Naive thymus-derived CD4-positive, alpha-beta T cell (primary cell): ENCODE results near the gene KDM4C. TPM values are rescaled to one million over a fixed set of nuclear protein-coding genes. Genes with fewer than 3 reads are reported as not detected.

Source experiments
- ATAC-seq: fragments of 150-1000 bp; cut with Tn5 transposase; 2 replicates; pipeline ENCODE4 v1.10.0; 2021; ENCODE audit warnings: mild to moderate bottlenecking, moderate library complexity
- CTCF ChIA-PET: fragments of 350-600 bp; sonication (Branson Sonifier 250); formaldehyde crosslinking; loops from one replicate; lab custom pipeline; 2021; ENCODE audit warnings: antibody characterized with exemption; lab: Charles Lee
- POLR2A ChIA-PET: fragments of 350-600 bp; sonication (Branson Sonifier 250); formaldehyde crosslinking; loops from one replicate; lab custom pipeline; 2021; ENCODE audit warnings: antibody characterized with exemption, inconsistent platforms; lab: Charles Lee
- DNase-seq, 9 donors: peaks; one replicate each; pipeline versions ENCODE4 v3.0.0 to v3.0.0-alpha.2; 2020 to 2022; ENCODE audit warnings: mixed read lengths in 1 of 9
- H3K27ac ChIP-seq: one replicate; pipeline ENCODE4 v1.7.0; 2013; ENCODE audit warnings: mild to moderate bottlenecking, low read depth, low read length, moderate library complexity
- H3K27me3 ChIP-seq, 2 donors: one replicate each; pipeline ENCODE4 v1.7.0; 2013; ENCODE audit warnings: low read length in 2 of 2, mild to moderate bottlenecking in 2 of 2, moderate library complexity in 2 of 2; ENCODE audit not compliant: control insufficient read depth in 2 of 2, insufficient read depth in 2 of 2
- H3K36me3 ChIP-seq, 3 experiments: 1 replicate in 2 of 3; 2 replicates in 1 of 3; pipeline ENCODE4 v1.7.0; 2013; ENCODE audit warnings: low read length in 3 of 3, mild to moderate bottlenecking in 3 of 3, moderate library complexity in 1 of 3; ENCODE audit not compliant: insufficient read depth in 3 of 3, control insufficient read depth in 2 of 3
- H3K4me1 ChIP-seq, 2 donors: one replicate each; pipeline ENCODE4 v1.7.0; 2013; ENCODE audit warnings: low read length in 2 of 2, mild to moderate bottlenecking in 2 of 2, moderate library complexity in 1 of 2; ENCODE audit not compliant: control insufficient read depth in 2 of 2, insufficient read depth in 2 of 2
- H3K4me3 ChIP-seq: 2 replicates; pipeline ENCODE4 v1.7.0; 2013; ENCODE audit warnings: mild to moderate bottlenecking, low read length
- H3K9me3 ChIP-seq, 3 experiments: 1 replicate in 2 of 3; 2 replicates in 1 of 3; pipeline ENCODE4 v1.7.0; 2013; ENCODE audit warnings: low read length in 3 of 3; ENCODE audit not compliant: control insufficient read depth in 2 of 3
- H3K27ac Mint-ChIP-seq, 9 donors: one replicate each; pipeline ENCODE4 v1.8.0; 2020 to 2022; ENCODE audit warnings: mixed read lengths in 9 of 9, mild to moderate bottlenecking in 8 of 9, moderate library complexity in 5 of 9, inconsistent platforms in 2 of 9
- H3K27me3 Mint-ChIP-seq, 5 donors: one replicate each; pipeline ENCODE4 v1.8.0; 2021 to 2022; ENCODE audit warnings: mixed read lengths in 5 of 5, mild to moderate bottlenecking in 1 of 5
- H3K36me3 Mint-ChIP-seq, 5 donors: one replicate each; pipeline ENCODE4 v1.8.0; 2020 to 2022; ENCODE audit warnings: mixed read lengths in 5 of 5, mild to moderate bottlenecking in 3 of 5, inconsistent platforms in 1 of 5
- H3K4me1 Mint-ChIP-seq, 7 donors: one replicate each; pipeline ENCODE4 v1.8.0; 2020 to 2022; ENCODE audit warnings: mixed read lengths in 7 of 7, mild to moderate bottlenecking in 3 of 7, inconsistent platforms in 1 of 7
- H3K4me3 Mint-ChIP-seq, 10 donors: one replicate each; pipeline ENCODE4 v1.8.0; 2020 to 2022; ENCODE audit warnings: mild to moderate bottlenecking in 10 of 10, mixed read lengths in 10 of 10, moderate library complexity in 6 of 10, inconsistent platforms in 2 of 10
- H3K9me3 Mint-ChIP-seq, 11 donors: one replicate each; pipeline ENCODE4 v1.8.0; 2020 to 2022; ENCODE audit warnings: mixed read lengths in 11 of 11, mild to moderate bottlenecking in 4 of 11, inconsistent platforms in 1 of 11, moderate library complexity in 1 of 11
- intact Hi-C, 2 donors: fragments of 100-400 bp; cut with micrococcal nuclease; formaldehyde crosslinking; loops; one replicate each; pipeline ENCODE4 v1.15.1; 2023
- polyA plus RNA-seq, 2 donors: library from polyadenylated mRNA; unstranded; fragments of 300-500 nt; fragmentation: Illumina TruSeq; gene quantifications; one replicate each; pipeline ENCODE4 v1.2.3, GENCODE V29; 2021
- total RNA-seq, 6 experiments: library from RNA in 5 of 6; stranded (reverse) in 5 of 6; gene quantifications; 1 replicate in 5 of 6; 2 replicates in 1 of 6; pipeline ENCODE4 v1.2.3 and lab custom pipeline; 2021 to 2026

The KDM4C gene
- total and polyA plus RNA-seq, 7 experiments from 2014 or later = 38.5 to 100 (median 91.3) TPM

DNA sequence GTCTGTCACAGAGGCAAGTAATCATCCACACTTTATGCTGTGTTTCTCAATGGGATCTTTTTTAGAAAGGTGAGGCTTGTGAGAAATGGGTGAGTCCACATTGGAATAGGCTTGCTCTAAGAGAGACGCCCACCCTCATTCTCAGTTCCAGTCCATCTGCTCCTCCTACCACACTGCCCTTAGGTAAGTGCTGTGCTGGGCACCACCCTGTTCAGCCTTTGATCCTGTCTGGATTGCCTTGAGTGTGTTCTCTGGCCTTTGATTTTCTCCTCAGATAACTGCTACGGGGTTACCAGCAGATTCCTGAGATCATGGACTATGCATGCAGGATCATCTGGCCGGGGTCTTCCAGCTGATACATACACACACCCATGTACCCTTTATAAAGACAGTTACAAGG lies 328.6 kb downstream of the KDM4C start:
- ChIA-PET POLR2A (no interaction called here), CTCF (interaction anchor here (0.6 kb wide), 1 partner anchor 108 kb away, joined by 3 read pairs; no protein-coding TSS in a partner anchor)
- Mint-ChIP-seq H3K27me3 (no peaks in the 10 kb centered on the region), H3K9me3 (peaks cover 0 to 3% (median 0%) of the 10 kb centered on the region in 11 donors), H3K27ac (no peak overlapping the region), H3K4me1 (peaks cover 0 to 5% (median 0%) of the 10 kb centered on the region in 7 donors), H3K4me3 (no peak overlapping the region), H3K36me3 (peaks cover 0 to 58% (median 31%) of the 10 kb centered on the region in 5 donors)
- Histone ChIP-seq H3K36me3 (peaks cover 0 to 11% (median under 1%) of the 10 kb centered on the region in 3 experiments), H3K9me3 (no peaks in the 10 kb centered on the region), H3K4me1 (no peaks in the 10 kb centered on the region), H3K27ac (no peak overlapping the region), H3K4me3 (no peak overlapping the region), H3K27me3 (no peaks in the 10 kb centered on the region)
- DNase-seq = no peak
- intact Hi-C loops = no loop called here
- no peak for ATAC-seq

DNA sequence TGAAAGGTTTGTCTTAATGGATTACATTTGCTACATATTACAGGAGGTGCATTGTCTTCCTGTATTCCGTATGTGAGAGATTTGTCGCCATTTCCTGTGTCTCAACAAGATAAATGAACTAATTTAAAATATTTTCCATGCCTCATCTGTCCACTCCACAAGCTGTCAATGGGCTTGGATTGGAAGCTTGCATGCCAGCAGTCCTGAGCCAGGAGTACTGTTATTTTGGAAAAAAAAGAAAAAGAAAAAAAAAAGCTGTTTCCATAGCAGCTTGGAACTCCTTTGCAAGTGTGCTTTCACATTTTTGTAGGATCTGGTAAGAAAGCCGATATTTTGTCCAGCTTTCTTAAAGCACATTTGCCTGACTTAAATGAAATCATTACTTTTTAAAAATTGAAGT lies 330.8 kb downstream of the KDM4C start:
- CTCF ChIA-PET = interaction anchor here (0.7 kb wide), 1 partner anchor 446 kb away, joined by 5 read pairs; no protein-coding TSS in a partner anchor
- peaks cover 7 to 74% (median 46%) of the 10 kb centered on the region in 5 donors for H3K36me3 Mint-ChIP-seq
- peaks cover 0 to 6% (median 0%) of the 10 kb centered on the region in 3 experiments for H3K36me3 ChIP-seq

DNA sequence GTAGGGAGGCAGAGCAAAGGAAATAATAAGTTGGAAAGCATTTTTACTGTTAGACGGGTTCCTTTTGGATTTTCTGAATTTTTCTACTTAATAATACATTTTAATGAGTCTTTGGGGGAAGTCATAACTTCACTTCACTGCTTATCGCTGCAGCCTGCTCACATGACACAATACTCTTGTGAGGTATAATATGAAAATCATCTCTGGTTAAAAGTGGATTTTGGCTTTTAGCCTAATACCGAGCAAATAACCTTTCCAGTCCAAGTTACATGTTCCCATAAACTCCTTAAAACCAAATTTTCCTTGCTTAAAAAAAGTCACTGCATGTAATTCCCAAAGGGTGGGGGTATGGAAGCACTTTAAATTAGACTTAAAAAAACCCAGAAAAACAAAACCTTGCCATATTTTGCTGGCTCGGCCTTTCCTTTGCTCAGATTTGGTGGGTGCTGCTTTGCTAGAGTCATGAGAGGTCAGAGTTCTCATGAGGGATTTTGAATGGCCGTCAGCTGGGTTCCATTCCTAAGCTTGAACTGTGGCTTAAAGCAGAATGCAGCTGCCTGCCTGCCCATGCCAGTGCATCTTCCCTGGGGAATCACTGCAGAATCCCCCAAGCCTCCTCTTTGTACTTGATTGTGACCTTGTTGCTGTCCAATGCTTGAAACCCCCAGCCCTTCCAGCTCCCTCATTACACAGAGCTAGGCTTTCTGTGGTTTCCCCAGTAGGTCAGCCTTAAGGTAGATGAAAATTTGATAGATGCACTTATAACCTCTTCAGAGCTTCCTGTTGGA lies 331.8 kb downstream of the KDM4C start:
- intact Hi-C loops = no loop called here
- no peaks in the 10 kb centered on the region for H3K27me3 Mint-ChIP-seq
- Histone ChIP-seq H3K9me3 (no peaks in the 10 kb centered on the region), H3K27me3 (no peaks in the 10 kb centered on the region), H3K4me3 (no peak overlapping the region), H3K27ac (no peak overlapping the region), H3K4me1 (no peaks in the 10 kb centered on the region), H3K36me3 (peaks cover 0 to 9% (median 0%) of the 10 kb centered on the region in 3 experiments)
- H3K4me3 Mint-ChIP-seq = peak overlapping the region in 1 of 10 donors; percentile 31
- H3K4me1 Mint-ChIP-seq = peaks cover 0 to 13% (median 0%) of the 10 kb centered on the region in 7 donors
- ChIA-PET POLR2A (no interaction called here), CTCF (interaction anchor here (0.7 kb wide), 1 partner anchor 445 kb away, joined by 5 read pairs; no protein-coding TSS in a partner anchor)
- no peak for DNase-seq
- no peak for ATAC-seq
- H3K27ac Mint-ChIP-seq = peak overlapping the region in 2 of 9 donors; percentile 43
- peaks cover 0 to 2% (median 0%) of the 10 kb centered on the region in 11 donors for H3K9me3 Mint-ChIP-seq
- peaks cover 10 to 75% (median 47%) of the 10 kb centered on the region in 5 donors for H3K36me3 Mint-ChIP-seq

More for the DNA sequence above, 330.8 kb downstream of the KDM4C start:
- Mint-ChIP-seq H3K4me1 (peaks cover 0 to 13% (median 0%) of the 10 kb centered on the region in 7 donors), H3K4me3 (no peak overlapping the region), H3K27ac (no peak overlapping the region), H3K27me3 (no peaks in the 10 kb centered on the region), H3K9me3 (peaks cover 0 to 3% (median 0%) of the 10 kb centered on the region in 11 donors)
- DNase-seq (no peak), ATAC-seq (no peak)
- Histone ChIP-seq H3K4me1 (no peaks in the 10 kb centered on the region), H3K9me3 (no peaks in the 10 kb centered on the region), H3K27me3 (no peaks in the 10 kb centered on the region), H3K27ac (no peak overlapping the region), H3K4me3 (no peak overlapping the region)
- intact Hi-C loops = no loop called here
- POLR2A ChIA-PET = no interaction called here

DNA sequence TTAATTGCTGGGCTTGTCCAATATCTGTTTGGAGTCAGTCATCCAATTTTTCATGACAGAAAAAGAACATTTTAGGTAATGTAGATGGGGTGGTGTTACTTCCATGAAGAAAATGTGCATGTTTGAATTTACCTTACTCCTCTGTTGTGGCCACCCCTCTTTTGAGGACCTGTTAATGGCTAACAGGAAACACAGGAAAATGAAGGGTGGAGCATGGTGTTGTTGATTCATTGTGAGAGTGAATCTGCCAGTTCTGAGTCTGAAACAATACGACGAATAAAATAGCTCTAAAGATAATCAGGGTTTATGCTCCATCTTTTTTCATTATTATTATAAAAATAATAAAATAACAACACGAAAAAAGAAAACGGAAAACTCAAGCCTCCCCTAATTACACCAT lies 335.3 kb downstream of the KDM4C start:
- Mint-ChIP-seq H3K36me3 (peaks cover 24 to 89% (median 70%) of the 10 kb centered on the region in 5 donors), H3K27me3 (no peaks in the 10 kb centered on the region), H3K4me1 (peaks cover 0 to 10% (median 3%) of the 10 kb centered on the region in 7 donors), H3K27ac (no peak overlapping the region), H3K9me3 (peaks cover 0 to 7% (median 2%) of the 10 kb centered on the region in 11 donors), H3K4me3 (no peak overlapping the region)
- no peaks in the 10 kb centered on the region for H3K4me1 ChIP-seq
- ATAC-seq (no peak), DNase-seq (no peak)
- no peaks in the 10 kb centered on the region for H3K27me3 ChIP-seq
- peaks cover 0 to 24% (median 0%) of the 10 kb centered on the region in 3 experiments for H3K36me3 ChIP-seq
- H3K4me3 ChIP-seq = no peak overlapping the region
- no peaks in the 10 kb centered on the region for H3K9me3 ChIP-seq
- H3K27ac ChIP-seq = no peak overlapping the region
- intact Hi-C loops = no loop called here
- ChIA-PET POLR2A (no interaction called here), CTCF (interaction anchor here (0.6 kb wide), 1 partner anchor 96 kb away, joined by 3 read pairs; no protein-coding TSS in a partner anchor)

GRCh38 chr9:7094052-7094451 lies 336.3 kb downstream of the KDM4C start:
- DNase-seq = no peak
- Mint-ChIP-seq H3K36me3 (peaks cover 32 to 90% (median 78%) of the 10 kb centered on the region in 5 donors), H3K27me3 (no peaks in the 10 kb centered on the region), H3K4me3 (no peak overlapping the region), H3K27ac (peak overlapping the region in 1 of 9 donors; percentile 6), H3K9me3 (peaks cover 5 to 17% (median 10%) of the 10 kb centered on the region in 11 donors), H3K4me1 (peaks cover 0 to 10% (median 3%) of the 10 kb centered on the region in 7 donors)
- Histone ChIP-seq H3K9me3 (no peaks in the 10 kb centered on the region), H3K4me1 (no peaks in the 10 kb centered on the region), H3K27ac (no peak overlapping the region), H3K27me3 (no peaks in the 10 kb centered on the region), H3K36me3 (peaks cover 0 to 25% (median 0%) of the 10 kb centered on the region in 3 experiments), H3K4me3 (no peak overlapping the region)
- CTCF ChIA-PET = no interaction called here
- POLR2A ChIA-PET = no interaction called here
- intact Hi-C loops = no loop called here
- no peak for ATAC-seq

- Histone ChIP-seq H3K36me3 (peaks cover 0 to 27% (median 0%) of the 10 kb centered on the region in 3 experiments), H3K4me3 (no peak overlapping the region), H3K9me3 (peaks cover 0 to 5% (median 0%) of the 10 kb centered on the region in 3 experiments), H3K4me1 (no peaks in the 10 kb centered on the region), H3K27ac (no peak overlapping the region), H3K27me3 (no peaks in the 10 kb centered on the region)
- DNase-seq = no peak
- H3K27me3 Mint-ChIP-seq = no peaks in the 10 kb centered on the region
- CTCF ChIA-PET = no interaction called here
- no peak overlapping the region for H3K4me3 Mint-ChIP-seq
- peaks cover 36 to 91% (median 78%) of the 10 kb centered on the region in 5 donors for H3K36me3 Mint-ChIP-seq
- intact Hi-C loops = no loop called here
- no peak overlapping the region for H3K27ac Mint-ChIP-seq
- ATAC-seq = no peak
- H3K4me1 Mint-ChIP-seq = peaks cover 0 to 10% (median 0%) of the 10 kb centered on the region in 7 donors
- POLR2A ChIA-PET = no interaction called here
- peaks cover 5 to 22% (median 15%) of the 10 kb centered on the region in 11 donors for H3K9me3 Mint-ChIP-seq
Observed at GRCh38 chr9:7094576-7094975, 336.8 kb downstream of the KDM4C start.
